ENCODE measurements around the gene MRPL28. TPM values are rescaled to one million over a fixed set of nuclear protein-coding genes. Genes with fewer than 3 reads are reported as not detected.

The MRPL28 gene
- total RNA-seq, 4 donors from 2014 or later: 57.9 to 68.2 (median 63.0) TPM

GRCh38 chr16:407253-407652 lies 36.9 kb upstream of the MRPL28 start:
- Histone ChIP-seq H3K27ac (no peak overlapping the region), H3K4me1 (peaks cover 1 to 8% (median 3%) of the 10 kb centered on the region in 3 donors), H3K9me3 (no peaks in the 10 kb centered on the region), H3K27me3 (no peaks in the 10 kb centered on the region), H3K36me3 (peaks cover 0 to 44% (median 5%) of the 10 kb centered on the region in 3 donors), H3K4me3 (no peak overlapping the region)
- intact Hi-C loops (cut with DNase I): no loop called here
- DNase-seq: no peak
- TF ChIP-seq, protein P1, sequence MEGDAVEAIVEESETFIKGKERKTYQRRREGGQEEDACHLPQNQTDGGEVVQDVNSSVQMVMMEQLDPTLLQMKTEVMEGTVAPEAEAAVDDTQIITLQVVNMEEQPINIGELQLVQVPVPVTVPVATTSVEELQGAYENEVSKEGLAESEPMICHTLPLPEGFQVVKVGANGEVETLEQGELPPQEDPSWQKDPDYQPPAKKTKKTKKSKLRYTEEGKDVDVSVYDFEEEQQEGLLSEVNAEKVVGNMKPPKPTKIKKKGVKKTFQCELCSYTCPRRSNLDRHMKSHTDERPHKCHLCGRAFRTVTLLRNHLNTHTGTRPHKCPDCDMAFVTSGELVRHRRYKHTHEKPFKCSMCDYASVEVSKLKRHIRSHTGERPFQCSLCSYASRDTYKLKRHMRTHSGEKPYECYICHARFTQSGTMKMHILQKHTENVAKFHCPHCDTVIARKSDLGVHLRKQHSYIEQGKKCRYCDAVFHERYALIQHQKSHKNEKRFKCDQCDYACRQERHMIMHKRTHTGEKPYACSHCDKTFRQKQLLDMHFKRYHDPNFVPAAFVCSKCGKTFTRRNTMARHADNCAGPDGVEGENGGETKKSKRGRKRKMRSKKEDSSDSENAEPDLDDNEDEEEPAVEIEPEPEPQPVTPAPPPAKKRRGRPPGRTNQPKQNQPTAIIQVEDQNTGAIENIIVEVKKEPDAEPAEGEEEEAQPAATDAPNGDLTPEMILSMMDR (IDR thresholded peaks at IDR 0.05): no peak
- no peak for TF ChIP-seq POLR2A (IDR thresholded peaks at IDR 0.05)
- 92 to 97% methylated on average over 9 to 10 of the region's 16 CpGs for WGBS, 2 donors

DNA sequence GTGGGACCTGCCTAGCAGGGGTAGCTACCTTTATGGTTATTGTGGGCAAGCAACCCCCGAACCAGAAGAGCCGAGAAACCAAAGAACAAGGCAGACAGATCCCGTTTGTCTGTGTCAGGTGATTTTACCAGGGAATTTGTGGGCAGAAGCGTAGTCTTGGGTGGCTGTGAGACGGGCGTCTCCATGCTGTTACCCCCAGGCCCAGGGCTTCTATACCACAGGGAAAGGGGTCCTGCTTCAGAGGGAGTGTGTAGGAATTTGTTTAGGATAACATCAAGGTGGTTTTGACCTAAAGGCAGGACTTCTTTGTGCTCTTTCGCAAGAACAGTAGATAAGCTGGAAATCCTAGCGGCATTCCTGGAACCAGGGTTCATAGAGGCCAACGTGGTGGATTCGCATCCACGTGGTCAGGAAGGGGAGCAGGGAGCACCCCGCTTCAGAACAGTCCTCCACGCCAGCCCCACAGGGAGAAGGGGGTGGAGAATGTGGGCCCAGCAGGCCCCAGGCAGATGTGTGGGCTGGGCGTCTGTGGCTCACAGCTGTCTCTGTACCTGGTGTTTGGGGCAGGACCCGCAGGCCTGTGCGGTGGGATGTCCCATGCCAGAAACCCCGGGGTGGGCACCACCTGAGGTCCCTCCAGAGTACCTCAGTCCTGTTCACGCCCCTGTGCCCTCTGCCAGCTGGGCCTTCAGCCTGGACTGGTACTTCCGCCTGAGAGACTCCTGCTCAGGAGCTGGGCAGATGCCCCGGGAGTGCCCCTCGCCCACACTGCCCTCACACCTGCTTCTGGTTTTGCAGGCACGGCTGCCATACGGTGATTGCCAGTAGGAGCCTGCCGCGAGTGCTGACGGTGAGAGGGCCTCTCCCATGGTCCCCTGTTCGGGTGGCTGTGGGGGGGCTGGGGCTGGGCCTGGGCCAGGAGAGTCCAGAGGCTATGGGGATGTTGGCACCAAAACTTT lies 35.5 kb upstream of the MRPL28 start:
- Histone ChIP-seq H3K4me1 (peaks cover 5 to 16% (median 5%) of the 10 kb centered on the region in 3 donors), H3K4me3 (no peak overlapping the region), H3K27me3 (no peaks in the 10 kb centered on the region), H3K9me3 (no peaks in the 10 kb centered on the region), H3K27ac (no peak overlapping the region), H3K36me3 (peaks cover 0 to 29% (median 0%) of the 10 kb centered on the region in 3 donors)
- 84 to 89% methylated on average over 11 to 12 of the region's 27 CpGs for WGBS, 2 donors
- intact Hi-C loops (cut with DNase I): no loop called here
- DNase-seq: no peak
- TF ChIP-seq, protein P1 (IDR thresholded peaks at IDR 0.05): no peak
- no peak for TF ChIP-seq POLR2A (IDR thresholded peaks at IDR 0.05)

DNA sequence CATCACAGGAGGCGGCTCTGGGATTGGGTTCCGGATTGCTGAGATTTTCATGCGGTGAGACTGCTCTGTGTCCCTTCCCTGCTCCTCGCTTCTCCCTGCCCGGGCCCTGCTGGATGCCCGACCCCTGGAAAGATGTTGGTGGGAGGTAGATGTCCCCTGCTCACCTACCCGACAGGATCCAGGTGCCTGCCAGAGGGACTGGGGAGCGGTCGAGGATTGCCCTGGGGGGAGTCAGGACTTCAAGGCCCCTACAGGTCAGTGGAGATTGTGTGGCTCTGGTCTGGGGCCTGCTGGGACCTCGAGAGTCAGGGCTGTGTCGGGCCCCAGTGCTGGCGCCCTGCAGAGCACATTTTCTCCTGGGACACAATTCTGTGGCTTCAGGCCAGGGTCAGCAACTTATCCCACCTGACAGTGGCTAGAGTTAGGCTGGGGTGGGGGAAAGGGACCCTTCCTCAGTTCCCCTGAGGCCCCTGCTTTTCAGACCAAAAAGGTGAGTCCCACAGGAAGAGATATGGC lies 34.7 kb upstream of the MRPL28 start:
- no peak overlapping the region for H3K4me3 ChIP-seq
- no peaks in the 10 kb centered on the region for H3K9me3 ChIP-seq
- no peaks in the 10 kb centered on the region for H3K27me3 ChIP-seq
- no peak overlapping the region for H3K27ac ChIP-seq
- intact Hi-C loops (cut with DNase I): no loop called here
- TF ChIP-seq, protein P1 (IDR thresholded peaks at IDR 0.05): no peak
- TF ChIP-seq POLR2A (IDR thresholded peaks at IDR 0.05): no peak
- peaks cover 0 to 21% (median 0%) of the 10 kb centered on the region in 3 donors for H3K36me3 ChIP-seq
- WGBS, 2 donors: 90 to 100% methylated on average over 1 to 5 of the region's 12 CpGs
- DNase-seq: no peak
- H3K4me1 ChIP-seq: peaks cover 11 to 24% (median 12%) of the 10 kb centered on the region in 3 donors

DNA sequence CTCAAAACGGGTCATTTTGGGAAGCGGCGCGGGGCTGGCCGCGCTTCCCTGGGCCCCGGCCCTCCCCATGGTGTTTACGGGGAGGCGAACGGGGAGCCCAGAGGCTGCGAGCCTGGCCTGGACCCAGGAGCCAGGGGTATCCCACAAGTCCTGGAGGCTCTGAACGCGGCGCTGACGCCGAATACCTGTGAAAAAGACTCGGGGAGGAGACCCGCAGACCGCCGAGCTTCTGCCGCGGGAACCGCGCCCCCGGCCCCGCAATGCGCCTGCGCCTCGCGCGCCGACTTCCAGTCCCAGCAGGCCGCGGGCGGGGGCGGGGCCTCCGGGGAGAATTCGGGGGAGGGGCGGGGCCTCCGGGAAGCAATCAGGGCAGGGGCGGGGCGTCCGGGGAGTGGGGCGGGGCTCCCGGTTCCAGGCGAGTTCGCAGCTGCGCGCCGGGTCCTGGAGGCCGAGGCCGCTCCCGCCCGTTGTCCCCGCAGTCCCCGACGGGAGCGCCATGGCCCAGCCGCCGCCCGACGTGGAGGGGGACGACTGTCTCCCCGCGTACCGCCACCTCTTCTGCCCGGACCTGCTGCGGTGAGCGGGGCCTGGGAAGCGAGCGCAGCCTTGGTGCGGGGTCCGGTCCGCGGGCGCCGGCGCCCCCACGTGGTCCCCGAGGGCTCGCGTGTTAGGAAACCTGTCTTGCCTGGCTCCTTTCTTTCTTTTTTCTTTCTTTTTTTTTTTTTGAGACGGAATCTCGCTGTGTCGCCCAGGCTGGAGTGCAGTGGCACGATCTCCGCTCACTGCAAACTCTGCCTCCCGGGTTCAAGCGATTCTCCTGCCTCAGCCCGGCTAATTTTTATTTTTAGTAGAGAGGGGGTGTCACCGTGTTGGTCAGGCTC lies 31.4 kb upstream of the MRPL28 start, which contains the start of gene DECR2:
DECR2 (plus strand) TSS at position 418 of the 881 bp plus-strand sequence; CDS start at position 497, 79 bp downstream.
- Histone ChIP-seq H3K4me3 (peak within 1 kb of the TSS; percentile 82 to 98 (median 85)), H3K27me3 (no peaks in the 10 kb centered on the region), H3K27ac (peak within 1 kb of the TSS; percentile 91 to 97 (median 94)), H3K36me3 (no peaks in the 10 kb centered on the region), H3K9me3 (no peaks in the 10 kb centered on the region), H3K4me1 (peaks cover 11 to 48% (median 12%) of the 10 kb centered on the region in 3 donors)
- TF ChIP-seq, protein P1 (IDR thresholded peaks at IDR 0.05): peak in 5 of 6 experiments; percentile 11 to 51 (median 36)
- peak in 2 of 4 donors; percentile 77 to 94 for TF ChIP-seq POLR2A (IDR thresholded peaks at IDR 0.05)
- peak; percentile 86 for DNase-seq
- intact Hi-C loops (cut with DNase I): no loop called here
- 0 to 2% methylated on average over 10 to 22 of the region's 91 CpGs for WGBS, 2 donors
